Endothelial cell (in vitro differentiated cells): Measurements from ENCODE around the gene DST. TPM values are rescaled to one million over a fixed set of nuclear protein-coding genes. Genes with fewer than 3 reads are reported as not detected.
A peak's percentile ranks its signal among the peaks of the same experiment; 100 is the strongest.

Experiments used
- DNase-seq: peaks from one replicate; pipeline ENCODE4 v3.0.0; 2021; ENCODE audit warnings: low spot score
- H3K27ac Mint-ChIP-seq: one replicate; pipeline ENCODE4 v1.8.0; 2021; ENCODE audit warnings: mixed read lengths, inconsistent platforms; ENCODE audit not compliant: unreplicated experiment
- H3K27me3 Mint-ChIP-seq: one replicate; pipeline ENCODE4 v1.8.0; 2021; ENCODE audit warnings: mild to moderate bottlenecking, moderate library complexity, mixed read lengths, inconsistent platforms; ENCODE audit not compliant: unreplicated experiment
- H3K36me3 Mint-ChIP-seq: one replicate; pipeline ENCODE4 v1.8.0; 2021; ENCODE audit warnings: mild to moderate bottlenecking, low read depth, mixed read lengths, inconsistent platforms; ENCODE audit not compliant: unreplicated experiment
- H3K4me1 Mint-ChIP-seq: one replicate; pipeline ENCODE4 v1.8.0; 2021; ENCODE audit warnings: mild to moderate bottlenecking, mixed read lengths, inconsistent platforms; ENCODE audit not compliant: unreplicated experiment
- H3K4me3 Mint-ChIP-seq: one replicate; pipeline ENCODE4 v1.8.0; 2021; ENCODE audit warnings: mild to moderate bottlenecking, mixed read lengths, inconsistent platforms; ENCODE audit not compliant: unreplicated experiment
- H3K9me3 Mint-ChIP-seq: one replicate; pipeline ENCODE4 v1.8.0; 2021; ENCODE audit warnings: mixed read lengths, inconsistent platforms; ENCODE audit not compliant: unreplicated experiment
- total RNA-seq: library from RNA; stranded (reverse); fragmentation: NEBNext Ultra II Directional; extraction: Animal tissue kit (Norgen Biotek cat#: 25700); gene quantifications from one replicate; pipeline ENCODE4 v1.2.1, GENCODE V29; 2021; ENCODE audit not compliant: unreplicated experiment
- TF ChIP-seq, protein P1 (sequence below): fragments of 200-600 bp; sonication (generic); IDR thresholded peaks from one replicate; pipeline ENCODE4 v1.5.0; 2021; ENCODE audit warnings: antibody characterized with exemption; ENCODE audit not compliant: unreplicated experiment

DST gene
- total RNA-seq, 1 donor from 2014 or later: 284 TPM

DNA sequence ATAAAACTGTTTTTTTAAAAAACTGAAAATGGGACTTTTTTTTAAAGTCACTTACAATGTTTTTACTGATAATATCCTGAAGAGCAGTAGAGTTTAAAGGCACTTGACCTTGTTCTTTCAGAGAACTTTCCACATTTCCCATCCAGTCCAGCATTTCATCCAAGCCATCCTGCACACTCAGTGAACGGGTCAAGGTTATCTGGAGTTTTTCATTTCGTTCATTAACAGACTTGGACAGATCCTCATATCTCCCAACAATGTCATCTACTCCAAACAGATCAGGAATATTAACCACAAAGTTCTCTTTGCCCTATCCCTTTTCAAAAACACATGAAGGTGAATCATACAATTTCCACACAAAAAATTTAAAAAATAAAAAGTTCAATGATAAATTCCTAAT is 69.1 kb downstream of the DST start:
- no peak overlapping the region for H3K4me3 Mint-ChIP-seq
- no peaks in the 10 kb centered on the region for H3K9me3 Mint-ChIP-seq
- H3K27me3 Mint-ChIP-seq: peaks cover 1% of the 10 kb centered on the region
- peaks cover 16% of the 10 kb centered on the region for H3K36me3 Mint-ChIP-seq
- TF ChIP-seq, protein P1, sequence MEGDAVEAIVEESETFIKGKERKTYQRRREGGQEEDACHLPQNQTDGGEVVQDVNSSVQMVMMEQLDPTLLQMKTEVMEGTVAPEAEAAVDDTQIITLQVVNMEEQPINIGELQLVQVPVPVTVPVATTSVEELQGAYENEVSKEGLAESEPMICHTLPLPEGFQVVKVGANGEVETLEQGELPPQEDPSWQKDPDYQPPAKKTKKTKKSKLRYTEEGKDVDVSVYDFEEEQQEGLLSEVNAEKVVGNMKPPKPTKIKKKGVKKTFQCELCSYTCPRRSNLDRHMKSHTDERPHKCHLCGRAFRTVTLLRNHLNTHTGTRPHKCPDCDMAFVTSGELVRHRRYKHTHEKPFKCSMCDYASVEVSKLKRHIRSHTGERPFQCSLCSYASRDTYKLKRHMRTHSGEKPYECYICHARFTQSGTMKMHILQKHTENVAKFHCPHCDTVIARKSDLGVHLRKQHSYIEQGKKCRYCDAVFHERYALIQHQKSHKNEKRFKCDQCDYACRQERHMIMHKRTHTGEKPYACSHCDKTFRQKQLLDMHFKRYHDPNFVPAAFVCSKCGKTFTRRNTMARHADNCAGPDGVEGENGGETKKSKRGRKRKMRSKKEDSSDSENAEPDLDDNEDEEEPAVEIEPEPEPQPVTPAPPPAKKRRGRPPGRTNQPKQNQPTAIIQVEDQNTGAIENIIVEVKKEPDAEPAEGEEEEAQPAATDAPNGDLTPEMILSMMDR: no peak
- no peaks in the 10 kb centered on the region for H3K4me1 Mint-ChIP-seq
- no peak for DNase-seq
- H3K27ac Mint-ChIP-seq: no peak overlapping the region

DNA sequence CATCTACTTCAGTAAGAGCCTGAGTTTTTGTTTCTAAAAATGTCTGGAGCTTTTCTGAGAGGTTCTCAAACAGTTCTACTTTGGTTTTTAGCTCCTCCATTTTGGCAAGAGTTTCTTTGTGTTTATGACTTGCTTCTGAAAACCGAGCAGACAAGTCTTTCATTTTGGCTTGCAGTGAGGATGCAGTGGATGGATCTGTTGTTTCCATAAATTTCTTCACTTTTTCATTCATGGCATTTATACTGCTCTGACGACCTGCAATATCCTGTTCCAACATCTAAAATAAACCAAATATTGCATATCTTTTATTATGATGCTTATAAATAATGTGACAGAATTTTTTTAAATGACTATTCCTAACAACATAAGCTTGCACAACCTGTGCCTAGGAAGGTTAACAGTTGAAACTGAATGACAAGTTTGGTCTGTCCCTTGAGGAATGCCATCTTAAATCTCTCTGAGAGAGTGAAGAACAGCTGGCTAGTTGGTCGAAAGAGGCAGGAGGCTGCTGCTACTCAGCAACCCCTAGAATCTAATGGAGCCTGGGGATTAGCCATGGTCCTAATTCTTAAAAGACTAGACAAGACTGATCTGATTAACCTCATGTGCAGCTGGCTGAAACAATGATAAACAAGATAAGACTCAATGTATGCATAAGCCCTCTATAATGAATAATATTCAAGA is 69.8 kb downstream of the DST start:
- H3K27me3 Mint-ChIP-seq: peaks cover 1% of the 10 kb centered on the region
- no peak overlapping the region for H3K4me3 Mint-ChIP-seq
- DNase-seq: no peak
- TF ChIP-seq, protein P1: no peak
- H3K4me1 Mint-ChIP-seq: no peaks in the 10 kb centered on the region
- no peaks in the 10 kb centered on the region for H3K9me3 Mint-ChIP-seq
- no peak overlapping the region for H3K27ac Mint-ChIP-seq
- H3K36me3 Mint-ChIP-seq: peaks cover 15% of the 10 kb centered on the region

DNA sequence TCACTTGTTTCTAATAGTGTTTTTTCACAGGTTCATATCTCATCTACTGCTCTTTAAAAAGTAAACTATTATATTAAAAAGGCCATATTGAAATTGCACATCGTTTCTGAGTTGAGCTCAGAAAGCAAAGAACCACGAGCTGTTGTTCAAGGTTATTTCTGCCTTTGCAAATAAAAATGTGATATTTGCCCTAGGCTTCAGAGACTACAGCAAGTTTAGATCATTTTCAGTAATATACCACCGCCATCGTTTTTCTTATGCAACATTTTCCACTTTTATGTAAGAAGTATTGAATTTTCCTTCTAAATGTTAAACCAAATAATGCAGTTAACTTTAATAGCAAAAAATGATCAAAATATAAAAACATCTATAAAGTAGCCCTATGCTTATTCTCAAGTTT is 71.1 kb downstream of the DST start:
- DNase-seq: no peak
- Mint-ChIP-seq H3K4me1 (no peaks in the 10 kb centered on the region), H3K4me3 (no peak overlapping the region), H3K36me3 (peaks cover 16% of the 10 kb centered on the region), H3K9me3 (no peaks in the 10 kb centered on the region), H3K27me3 (peaks cover 1% of the 10 kb centered on the region), H3K27ac (no peak overlapping the region)
- TF ChIP-seq, protein P1: no peak

DNA sequence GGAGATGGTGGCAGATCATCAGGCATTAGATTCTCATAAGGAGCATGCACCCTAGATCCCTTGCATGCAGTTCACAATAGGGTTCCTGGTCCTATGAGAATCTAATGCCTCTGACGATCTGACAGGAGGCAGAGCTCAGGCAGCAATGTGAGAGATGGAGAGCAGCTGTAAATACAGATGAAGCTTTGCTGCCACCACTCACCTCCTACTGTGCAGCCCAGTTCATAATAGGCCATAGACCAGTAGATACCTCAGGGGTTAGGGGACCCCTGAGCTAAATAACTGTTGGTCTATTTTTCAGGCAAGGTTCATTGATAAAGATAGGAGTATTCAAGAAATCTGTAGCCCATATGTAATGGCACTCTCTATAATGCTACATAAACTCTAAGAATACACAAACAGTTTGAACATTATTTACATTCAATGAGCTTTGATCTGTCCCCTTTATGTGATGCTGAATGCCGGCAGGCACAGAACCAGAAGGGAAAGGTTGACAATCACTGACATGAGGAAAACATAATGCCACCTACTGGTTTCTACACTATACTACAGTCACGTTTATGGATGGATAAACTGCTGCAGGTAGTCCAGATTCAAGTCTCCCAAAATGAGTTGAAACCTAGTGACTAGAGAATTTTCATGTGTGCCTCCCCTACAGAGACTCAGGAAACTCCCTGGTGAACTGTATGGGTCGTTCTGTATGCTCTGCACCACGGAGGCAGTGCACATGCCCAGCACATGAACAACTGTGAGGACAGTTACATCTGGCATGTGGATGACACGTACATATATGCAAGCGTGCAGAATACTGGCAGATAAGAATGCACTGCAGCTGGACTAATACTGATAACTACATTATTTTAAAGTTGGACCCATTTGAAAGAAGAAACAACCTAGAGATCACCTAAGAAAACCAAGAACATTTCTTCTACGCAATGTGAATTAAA is 72.0 kb downstream of the DST start:
- no peaks in the 10 kb centered on the region for H3K9me3 Mint-ChIP-seq
- H3K4me1 Mint-ChIP-seq: no peaks in the 10 kb centered on the region
- DNase-seq: no peak

More for the DNA sequence above, 72.0 kb downstream of the DST start:
- Mint-ChIP-seq H3K4me3 (peak overlapping the region; percentile 68), H3K36me3 (peaks cover 15% of the 10 kb centered on the region), H3K27me3 (peaks cover 2% of the 10 kb centered on the region), H3K27ac (no peak overlapping the region)
- TF ChIP-seq, protein P1: peak; percentile 59
